ENCODE data around the gene KRTAP4-12. TPM values are rescaled to one million over a fixed set of nuclear protein-coding genes. Genes with fewer than 3 reads are reported as not detected.
"Not testable (repeated sequence)": the region's sequence is repeated elsewhere in the genome, so short reads cannot be mapped to it uniquely, and the experiment has no call there.

Gene KRTAP4-12
- total RNA-seq, 4 donors from 2014 or later, result not detected

DNA sequence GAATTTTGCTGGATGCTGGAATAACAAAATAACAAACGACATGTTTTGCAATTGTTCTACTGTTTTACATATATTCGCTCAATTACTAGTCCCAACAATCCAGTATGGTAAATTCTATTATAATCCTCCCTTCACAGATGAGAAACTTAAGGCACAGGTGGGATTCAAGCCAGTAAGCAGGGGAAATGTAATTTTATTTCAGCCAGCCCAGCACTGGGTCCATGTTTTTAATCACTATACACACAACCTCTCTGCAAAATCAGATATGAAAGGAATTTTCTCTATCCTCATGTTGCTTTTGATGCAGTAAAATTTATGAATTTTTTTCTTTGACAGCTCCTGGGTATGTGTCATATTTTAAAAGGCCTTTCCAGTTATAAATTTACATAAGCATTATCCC, 21.3 kb upstream of the KRTAP4-12 start:
- no peak for DNase-seq
- Histone ChIP-seq H3K36me3 (no peaks in the 10 kb centered on the region), H3K4me1 (no peaks in the 10 kb centered on the region), H3K27me3 (no peaks in the 10 kb centered on the region), H3K4me3 (no peak overlapping the region), H3K9me3 (peaks cover 0 to 5% (median 1%) of the 10 kb centered on the region in 4 donors), H3K27ac (no peak overlapping the region)
- TF ChIP-seq POLR2A (IDR thresholded peaks at IDR 0.05), result no peak
- TF ChIP-seq, protein P1, sequence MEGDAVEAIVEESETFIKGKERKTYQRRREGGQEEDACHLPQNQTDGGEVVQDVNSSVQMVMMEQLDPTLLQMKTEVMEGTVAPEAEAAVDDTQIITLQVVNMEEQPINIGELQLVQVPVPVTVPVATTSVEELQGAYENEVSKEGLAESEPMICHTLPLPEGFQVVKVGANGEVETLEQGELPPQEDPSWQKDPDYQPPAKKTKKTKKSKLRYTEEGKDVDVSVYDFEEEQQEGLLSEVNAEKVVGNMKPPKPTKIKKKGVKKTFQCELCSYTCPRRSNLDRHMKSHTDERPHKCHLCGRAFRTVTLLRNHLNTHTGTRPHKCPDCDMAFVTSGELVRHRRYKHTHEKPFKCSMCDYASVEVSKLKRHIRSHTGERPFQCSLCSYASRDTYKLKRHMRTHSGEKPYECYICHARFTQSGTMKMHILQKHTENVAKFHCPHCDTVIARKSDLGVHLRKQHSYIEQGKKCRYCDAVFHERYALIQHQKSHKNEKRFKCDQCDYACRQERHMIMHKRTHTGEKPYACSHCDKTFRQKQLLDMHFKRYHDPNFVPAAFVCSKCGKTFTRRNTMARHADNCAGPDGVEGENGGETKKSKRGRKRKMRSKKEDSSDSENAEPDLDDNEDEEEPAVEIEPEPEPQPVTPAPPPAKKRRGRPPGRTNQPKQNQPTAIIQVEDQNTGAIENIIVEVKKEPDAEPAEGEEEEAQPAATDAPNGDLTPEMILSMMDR (IDR thresholded peaks at IDR 0.05), result no peak

DNA sequence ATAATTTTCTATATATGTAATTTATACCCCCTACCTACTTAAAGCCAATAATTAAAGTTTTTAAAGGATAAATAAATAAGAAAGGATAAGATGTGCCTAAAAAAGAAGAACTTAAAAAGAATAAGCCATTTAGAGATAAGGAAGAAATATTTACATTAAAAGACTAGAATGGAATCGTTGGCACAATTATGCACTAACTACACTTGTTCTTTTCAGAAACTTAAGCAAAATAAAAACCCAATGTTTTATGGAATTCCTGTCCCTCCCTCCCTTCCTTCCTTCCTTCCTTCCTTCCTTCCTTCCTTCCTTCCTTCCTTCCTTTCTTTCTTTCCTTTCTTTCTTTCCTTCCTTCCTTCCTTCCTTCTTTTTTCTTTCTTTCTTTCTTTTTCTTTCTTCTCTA, 20.9 kb upstream of the KRTAP4-12 start:
- DNase-seq, result no peak
- H3K27ac ChIP-seq, result no peak overlapping the region
- peaks cover 0 to 9% (median 1%) of the 10 kb centered on the region in 4 donors for H3K9me3 ChIP-seq
- H3K4me3 ChIP-seq, result no peak overlapping the region
- TF ChIP-seq, protein P1 (IDR thresholded peaks at IDR 0.05), result no peak
- no peak for TF ChIP-seq POLR2A (IDR thresholded peaks at IDR 0.05)
- no peaks in the 10 kb centered on the region for H3K36me3 ChIP-seq
- no peaks in the 10 kb centered on the region for H3K4me1 ChIP-seq
- H3K27me3 ChIP-seq, result no peaks in the 10 kb centered on the region

DNA sequence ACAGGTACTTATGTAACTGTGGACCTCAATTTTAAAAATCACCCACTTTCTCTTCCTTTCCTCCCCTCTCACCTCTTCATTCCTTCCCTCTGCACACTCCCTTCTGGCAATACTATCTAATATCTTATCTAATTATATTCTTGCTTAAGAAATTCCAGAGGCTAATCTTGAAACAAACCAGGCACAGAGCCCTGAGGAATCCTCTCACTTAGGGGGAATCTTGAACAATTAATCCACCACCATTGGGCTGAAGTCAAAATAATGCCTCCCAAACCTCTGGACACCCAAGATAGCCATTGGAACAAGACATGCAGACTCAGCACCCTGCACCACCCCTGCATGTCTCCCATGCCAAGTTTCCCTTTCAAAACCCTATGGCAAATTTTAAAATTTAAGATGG, 17.4 kb upstream of the KRTAP4-12 start:
- H3K36me3 ChIP-seq, result no peaks in the 10 kb centered on the region
- H3K27ac ChIP-seq, result no peak overlapping the region
- no peak for DNase-seq
- no peaks in the 10 kb centered on the region for H3K4me1 ChIP-seq
- H3K9me3 ChIP-seq, result peaks cover 0 to 9% (median 1%) of the 10 kb centered on the region in 4 donors
- TF ChIP-seq, protein P1 (IDR thresholded peaks at IDR 0.05), result no peak
- TF ChIP-seq POLR2A (IDR thresholded peaks at IDR 0.05), result no peak
- H3K4me3 ChIP-seq, result no peak overlapping the region
- H3K27me3 ChIP-seq, result no peaks in the 10 kb centered on the region

DNA sequence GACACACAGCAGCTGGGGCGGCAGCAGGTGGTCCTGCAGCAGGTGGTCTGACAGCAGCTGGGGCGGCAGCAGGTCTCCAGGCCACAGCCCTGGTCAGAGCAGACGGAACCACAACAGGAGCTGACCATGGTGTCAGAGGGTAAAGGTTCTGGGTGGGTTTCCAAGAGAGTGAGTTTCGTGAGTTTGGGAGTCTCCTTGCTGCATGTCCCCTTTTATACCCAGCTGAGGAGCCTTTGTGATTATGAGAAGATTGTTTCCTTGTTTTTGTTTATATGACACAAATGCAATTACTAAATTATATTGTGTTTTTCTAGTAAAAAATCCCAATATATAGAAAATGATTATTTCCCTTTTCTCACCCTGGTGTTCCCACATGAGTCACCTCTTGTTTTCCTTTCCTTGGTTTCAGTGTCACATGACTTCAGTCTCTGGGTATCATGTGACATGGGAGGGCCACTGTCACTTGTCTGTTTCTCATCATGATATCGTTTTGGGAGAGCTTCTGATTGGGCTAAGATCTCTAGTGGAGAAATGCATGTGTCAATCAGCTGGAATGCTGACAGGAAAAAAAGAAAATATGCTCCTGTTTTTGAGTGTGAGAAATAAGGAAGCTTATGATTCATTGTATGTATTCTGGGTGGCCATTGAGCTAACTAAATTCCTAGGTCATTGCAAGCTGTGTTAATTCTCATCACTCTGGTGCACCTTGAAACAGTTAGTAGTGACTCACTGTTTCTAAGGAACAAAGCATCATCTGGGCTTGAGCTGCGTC, 16.6 kb upstream of the KRTAP4-12 start, which contains the start of gene KRTAP4-6:
TSS of gene KRTAP4-6 (minus strand) at position 185 of the 772 bp plus-strand sequence. CDS start at position 128, 57 bp downstream.
- Histone ChIP-seq H3K4me3 (no peak within 1 kb of the TSS), H3K27ac (no peak within 1 kb of the TSS), H3K4me1 (no peaks in the 10 kb centered on the region), H3K36me3 (no peaks in the 10 kb centered on the region), H3K27me3 (no peaks in the 10 kb centered on the region), H3K9me3 (peaks cover 0 to 9% (median 1%) of the 10 kb centered on the region in 4 donors)
- TF ChIP-seq, protein P1 (IDR thresholded peaks at IDR 0.05), result no peak
- no peak for TF ChIP-seq POLR2A (IDR thresholded peaks at IDR 0.05)
- DNase-seq, result no peak

DNA sequence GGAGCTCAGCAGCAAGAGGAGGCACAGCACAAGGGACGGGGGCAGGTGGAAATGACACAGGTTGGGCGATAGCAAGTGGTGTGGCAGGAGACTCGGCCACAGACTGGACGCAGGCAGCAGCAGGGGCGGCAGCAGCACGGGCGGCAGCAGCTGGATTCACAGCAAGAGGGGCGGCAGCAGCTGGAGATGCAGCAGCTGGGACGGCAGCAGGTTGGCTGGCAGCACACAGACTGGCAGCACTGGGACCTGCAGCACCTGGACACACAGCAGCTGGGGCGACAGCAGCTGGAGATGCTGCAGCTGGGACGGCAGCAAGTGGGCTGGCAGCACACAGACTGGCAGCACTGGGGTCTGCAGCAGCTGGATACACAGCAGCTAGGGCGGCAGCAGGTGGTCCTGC, 15.9 kb upstream of the KRTAP4-12 start:
- not testable (repeated sequence) for H3K27ac ChIP-seq, H3K4me3 ChIP-seq, DNase-seq, H3K27me3 ChIP-seq, H3K36me3 ChIP-seq, H3K9me3 ChIP-seq, H3K4me1 ChIP-seq

DNA sequence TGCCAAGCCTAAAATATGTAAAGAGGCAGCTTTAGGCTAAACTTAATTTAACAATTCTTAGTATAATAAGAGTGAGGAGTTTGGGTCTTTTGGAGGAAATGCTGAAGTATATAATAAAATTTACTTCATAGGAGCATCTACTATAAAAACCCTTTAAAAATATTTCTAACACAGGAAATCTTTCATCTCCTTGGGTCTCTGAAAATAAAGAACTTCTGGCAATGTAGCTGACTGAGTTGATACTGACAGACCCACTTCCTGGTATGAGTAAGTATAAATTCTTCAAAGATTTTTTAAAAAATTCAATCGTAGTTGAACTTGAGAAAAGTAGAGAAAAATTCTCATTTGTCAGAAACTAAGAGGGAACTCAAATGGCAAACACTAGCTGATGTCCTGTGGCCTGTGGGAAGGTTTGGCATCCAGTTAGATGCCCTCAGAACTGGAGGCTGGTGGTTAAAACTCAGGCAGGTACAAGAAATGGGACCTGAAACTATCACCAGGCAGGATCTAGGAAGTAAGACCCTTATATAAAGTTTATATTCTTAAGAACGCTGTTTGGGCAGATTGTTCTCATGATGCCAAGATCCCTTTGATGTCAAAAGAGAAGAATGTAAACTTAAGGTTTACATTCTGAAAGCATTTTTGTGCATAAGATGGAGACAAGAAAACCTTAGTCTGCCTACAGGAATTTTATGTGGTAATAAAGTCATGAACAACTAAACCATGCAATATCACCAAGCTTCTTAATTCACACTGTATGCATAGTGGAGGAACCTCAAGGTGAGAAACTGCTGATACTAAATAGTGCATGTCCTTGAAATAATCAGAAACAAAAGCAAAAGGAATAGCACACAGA, 10.1 kb upstream of the KRTAP4-12 start:
- Histone ChIP-seq H3K27ac (no peak overlapping the region), H3K27me3 (no peaks in the 10 kb centered on the region), H3K36me3 (no peaks in the 10 kb centered on the region), H3K9me3 (no peaks in the 10 kb centered on the region), H3K4me1 (no peaks in the 10 kb centered on the region), H3K4me3 (no peak overlapping the region)
- TF ChIP-seq, protein P1 (IDR thresholded peaks at IDR 0.05), result no peak
- TF ChIP-seq POLR2A (IDR thresholded peaks at IDR 0.05), result no peak
- DNase-seq, result no peak
